Stomach smooth muscle (tissue), 2 donors: ENCODE results near the gene COL4A6.

Experiments used
- H3K27ac ChIP-seq: one replicate; pipeline ENCODE4 v1.7.0; 2013; ENCODE audit warnings: mild to moderate bottlenecking, low read length, inconsistent platforms
- H3K27me3 ChIP-seq, 2 donors: one replicate each; pipeline ENCODE4 v1.7.0; 2013; ENCODE audit warnings: low read length in 2 of 2; ENCODE audit not compliant: insufficient read depth in 2 of 2, control insufficient read depth in 1 of 2
- H3K36me3 ChIP-seq, 2 donors: one replicate each; pipeline ENCODE4 v1.7.0; 2013; ENCODE audit warnings: low read length in 2 of 2; ENCODE audit not compliant: control insufficient read depth in 2 of 2, insufficient read depth in 2 of 2
- H3K4me1 ChIP-seq: one replicate; pipeline ENCODE4 v1.7.0; 2013; ENCODE audit warnings: low read length; ENCODE audit not compliant: control insufficient read depth, insufficient read depth
- H3K4me3 ChIP-seq, 2 donors: one replicate each; pipeline ENCODE4 v1.7.0; 2013; ENCODE audit warnings: low read length in 2 of 2
- H3K9ac ChIP-seq, 2 donors: one replicate each; pipeline ENCODE4 v1.7.0; 2013; ENCODE audit warnings: low read length in 2 of 2, mild to moderate bottlenecking in 1 of 2
- H3K9me3 ChIP-seq, 2 donors: one replicate each; pipeline ENCODE4 v1.7.0; 2013; ENCODE audit warnings: low read length in 2 of 2; ENCODE audit not compliant: control insufficient read depth in 2 of 2
- donor health status: healthy.
- donor health status: Pancreatic carcinoma.

The COL4A6 gene

DNA sequence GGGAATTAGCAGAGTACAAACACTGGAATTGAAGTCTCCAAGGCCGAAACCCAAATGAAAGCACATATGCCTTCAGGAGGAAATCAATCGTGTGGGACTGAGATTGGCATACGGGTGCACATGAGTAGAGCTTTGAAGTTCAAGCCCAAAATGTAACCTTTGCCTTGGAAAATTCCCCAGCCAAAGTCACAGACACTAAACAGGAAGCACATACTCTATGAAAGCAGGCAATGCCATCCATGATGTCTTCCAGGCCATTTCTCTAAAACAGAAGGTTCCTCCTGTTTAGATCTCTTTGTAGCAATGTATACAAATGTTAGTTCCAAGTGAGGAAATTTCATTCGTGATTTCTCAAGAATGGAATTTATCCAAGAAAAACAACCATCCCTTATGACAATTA lies 162.5 kb downstream of the COL4A6 start:
- H3K27me3 ChIP-seq: peaks cover 0 to 4% of the 10 kb centered on the region in 2 donors
- peaks cover 10% of the 10 kb centered on the region for H3K4me1 ChIP-seq
- peak overlapping the region; percentile 26 for H3K27ac ChIP-seq
- no peak overlapping the region for H3K4me3 ChIP-seq
- no peaks in the 10 kb centered on the region for H3K36me3 ChIP-seq
- no peaks in the 10 kb centered on the region for H3K9me3 ChIP-seq
- H3K9ac ChIP-seq: no peak overlapping the region

- Histone ChIP-seq H3K9ac (no peak overlapping the region), H3K27me3 (peaks cover 0 to 4% of the 10 kb centered on the region in 2 donors), H3K27ac (peak overlapping the region; percentile 80), H3K9me3 (peaks cover 0 to 5% of the 10 kb centered on the region in 2 donors), H3K36me3 (no peaks in the 10 kb centered on the region), H3K4me3 (no peak overlapping the region), H3K4me1 (peaks cover 13% of the 10 kb centered on the region)
These were observed 166.8 kb downstream of the COL4A6 start for GRCh38 chrX:108271397-108271787.

- H3K36me3 ChIP-seq: no peaks in the 10 kb centered on the region
- H3K27me3 ChIP-seq: peaks cover 0 to 4% of the 10 kb centered on the region in 2 donors
- peak overlapping the region; percentile 80 for H3K27ac ChIP-seq
- no peak overlapping the region for H3K4me3 ChIP-seq
- H3K9ac ChIP-seq: no peak overlapping the region
- H3K4me1 ChIP-seq: peaks cover 13% of the 10 kb centered on the region
- H3K9me3 ChIP-seq: peaks cover 0 to 5% of the 10 kb centered on the region in 2 donors
These were observed 167.4 kb downstream of the COL4A6 start for GRCh38 chrX:108270739-108271396.

GRCh38 chrX:108270280-108270679 lies 167.9 kb downstream of the COL4A6 start:
- peaks cover 13% of the 10 kb centered on the region for H3K4me1 ChIP-seq
- peak overlapping the region; percentile 80 for H3K27ac ChIP-seq
- no peak overlapping the region for H3K9ac ChIP-seq
- no peak overlapping the region for H3K4me3 ChIP-seq
- peaks cover 0 to 4% of the 10 kb centered on the region in 2 donors for H3K27me3 ChIP-seq
- no peaks in the 10 kb centered on the region for H3K36me3 ChIP-seq
- peaks cover 0 to 5% of the 10 kb centered on the region in 2 donors for H3K9me3 ChIP-seq

DNA sequence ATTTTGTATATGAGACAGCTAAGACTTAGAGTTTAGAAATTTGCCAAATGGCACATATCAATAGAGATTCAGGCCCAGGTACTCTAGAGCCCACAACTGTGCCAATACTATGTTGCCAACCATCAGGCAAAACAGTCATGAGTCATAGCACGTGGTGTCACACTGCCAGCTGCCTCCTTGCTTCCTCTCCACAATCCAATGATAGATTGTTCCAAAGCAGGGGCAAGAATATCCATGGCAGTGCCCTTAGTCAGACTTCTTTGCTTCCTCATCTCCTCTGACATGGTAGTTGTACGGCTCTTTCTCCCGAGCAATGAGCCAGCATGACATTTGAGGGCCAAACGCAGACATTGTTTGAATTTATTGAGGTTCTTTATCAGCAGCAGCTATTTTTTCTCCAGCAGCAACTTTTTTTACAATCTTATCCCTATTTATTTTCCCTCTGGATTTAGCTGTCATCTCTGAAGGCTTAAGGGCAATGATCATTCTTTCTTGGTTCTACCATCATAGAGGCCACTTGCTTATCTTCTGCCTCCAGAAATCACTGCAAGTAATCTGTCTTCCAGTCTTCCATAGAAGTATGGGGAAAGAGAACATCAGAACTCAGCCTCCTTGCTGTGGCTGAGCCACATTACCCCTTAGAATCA lies 169.7 kb downstream of the COL4A6 start:
- no peak overlapping the region for H3K9ac ChIP-seq
- H3K27me3 ChIP-seq: no peaks in the 10 kb centered on the region
- H3K9me3 ChIP-seq: peaks cover 0 to 5% of the 10 kb centered on the region in 2 donors
- H3K4me1 ChIP-seq: peaks cover 16% of the 10 kb centered on the region
- peak overlapping the region; percentile 80 for H3K27ac ChIP-seq
- no peaks in the 10 kb centered on the region for H3K36me3 ChIP-seq
- no peak overlapping the region for H3K4me3 ChIP-seq

- H3K9ac ChIP-seq: no peak overlapping the region
- H3K27ac ChIP-seq: no peak overlapping the region
- peaks cover 16% of the 10 kb centered on the region for H3K4me1 ChIP-seq
- H3K9me3 ChIP-seq: peaks cover 0 to 5% of the 10 kb centered on the region in 2 donors
- H3K27me3 ChIP-seq: no peaks in the 10 kb centered on the region
- H3K4me3 ChIP-seq: no peak overlapping the region
- H3K36me3 ChIP-seq: no peaks in the 10 kb centered on the region
These were observed 170.7 kb downstream of the COL4A6 start for GRCh38 chrX:108267557-108267956.

DNA sequence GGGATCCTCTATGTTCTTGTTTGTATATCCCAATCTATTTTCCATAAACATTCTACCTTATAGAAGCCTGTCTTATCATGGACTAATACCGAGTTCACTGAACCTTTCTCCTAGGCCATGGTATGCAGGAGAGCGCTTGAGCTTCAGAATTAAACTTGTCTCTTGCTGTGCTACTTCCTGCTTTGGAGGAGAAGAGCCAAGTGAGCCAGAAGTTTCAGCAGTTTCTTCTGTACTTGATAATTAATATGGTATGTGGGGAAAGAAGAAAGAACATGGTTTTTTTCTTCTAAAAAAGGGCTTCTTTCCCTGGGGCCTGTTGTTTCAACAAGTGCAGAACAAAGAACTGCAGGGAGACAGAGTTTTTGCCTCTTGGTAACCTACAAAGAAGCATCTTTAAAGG lies 173.8 kb downstream of the COL4A6 start:
- peaks cover 0 to 5% of the 10 kb centered on the region in 2 donors for H3K9me3 ChIP-seq
- peaks cover 9% of the 10 kb centered on the region for H3K4me1 ChIP-seq
- H3K27ac ChIP-seq: no peak overlapping the region
- no peak overlapping the region for H3K9ac ChIP-seq
- H3K27me3 ChIP-seq: no peaks in the 10 kb centered on the region
- no peak overlapping the region for H3K4me3 ChIP-seq
- no peaks in the 10 kb centered on the region for H3K36me3 ChIP-seq

- H3K27ac ChIP-seq: peak overlapping the region; percentile 7
- no peak overlapping the region for H3K4me3 ChIP-seq
- peaks cover 9% of the 10 kb centered on the region for H3K4me1 ChIP-seq
- H3K9ac ChIP-seq: no peak overlapping the region
- H3K36me3 ChIP-seq: no peaks in the 10 kb centered on the region
- H3K27me3 ChIP-seq: no peaks in the 10 kb centered on the region
- H3K9me3 ChIP-seq: peaks cover 0 to under 1% of the 10 kb centered on the region in 2 donors
These were observed 176.5 kb downstream of the COL4A6 start for GRCh38 chrX:108261549-108262203.

- Histone ChIP-seq H3K4me1 (peaks cover 6% of the 10 kb centered on the region), H3K36me3 (no peaks in the 10 kb centered on the region), H3K27ac (no peak overlapping the region), H3K9ac (no peak overlapping the region), H3K27me3 (no peaks in the 10 kb centered on the region), H3K9me3 (no peaks in the 10 kb centered on the region), H3K4me3 (no peak overlapping the region)
These were observed 180.7 kb downstream of the COL4A6 start for GRCh38 chrX:108257556-108257955.

DNA sequence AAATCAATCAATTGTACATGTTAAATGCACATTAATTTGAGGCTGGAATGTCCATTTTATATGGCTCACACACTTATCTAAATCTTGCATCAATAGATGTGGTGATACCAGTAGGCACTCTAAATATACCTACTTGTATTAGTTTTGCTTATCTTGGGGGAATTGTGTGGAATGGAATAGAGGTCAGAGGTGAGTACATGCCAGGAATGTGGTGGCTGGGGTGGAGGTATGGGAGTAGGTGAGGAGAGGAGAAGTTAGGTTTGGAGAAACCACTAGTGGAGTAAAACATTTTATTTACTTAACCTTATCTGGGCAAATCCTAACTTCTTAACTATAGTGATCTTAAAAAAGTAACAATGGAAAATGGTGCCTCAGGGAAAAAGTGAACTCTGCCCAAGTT lies 183.6 kb downstream of the COL4A6 start:
- no peak overlapping the region for H3K9ac ChIP-seq
- H3K9me3 ChIP-seq: no peaks in the 10 kb centered on the region
- no peaks in the 10 kb centered on the region for H3K4me1 ChIP-seq
- peaks cover 0 to 3% of the 10 kb centered on the region in 2 donors for H3K27me3 ChIP-seq
- no peaks in the 10 kb centered on the region for H3K36me3 ChIP-seq
- H3K4me3 ChIP-seq: no peak overlapping the region
- no peak overlapping the region for H3K27ac ChIP-seq
